Upper lobe of left lung (tissue), 6 donors: Measurements from ENCODE around the gene SRD5A1. TPM values are rescaled to one million over a fixed set of nuclear protein-coding genes. Genes with fewer than 3 reads are reported as not detected.
A peak's percentile ranks its signal among the peaks of the same experiment; 100 is the strongest.

Experiments used
- ATAC-seq, 2 donors: fragments of 200-7000 bp; cut with Tn5 transposase; one replicate each; pipeline ENCODE4 v1.9.1; 2022; ENCODE audit warnings: mild to moderate bottlenecking in 2 of 2, moderate library complexity in 2 of 2; ENCODE audit not compliant: low FRiP score in 2 of 2
- DNase-seq, 2 donors: peaks; one replicate each; pipeline ENCODE4 v3.0.0-alpha.2; 2019 to 2020
- H3K27ac ChIP-seq, 4 donors: fragments of 200-600 bp; sonication (generic); one replicate each; pipeline ENCODE4 v1.5.1; 2016 to 2019
- H3K27me3 ChIP-seq, 4 donors: fragments of 200-600 bp; sonication (generic); one replicate each; pipeline ENCODE4 v1.5.1; 2017 to 2019
- H3K36me3 ChIP-seq, 4 donors: fragments of 200-600 bp; sonication (generic); one replicate each; pipeline ENCODE4 v1.5.1; 2016 to 2019
- H3K4me1 ChIP-seq, 4 donors: fragments of 200-600 bp; sonication (generic); one replicate each; pipeline ENCODE4 v1.5.1; 2018 to 2019
- H3K4me3 ChIP-seq, 4 donors: fragments of 200-600 bp; sonication (generic); one replicate each; pipeline ENCODE4 v1.5.1; 2017 to 2019; ENCODE audit warnings: mild to moderate bottlenecking in 2 of 4, moderate library complexity in 1 of 4
- H3K9me3 ChIP-seq, 4 donors: fragments of 200-600 bp; sonication (generic); one replicate each; pipeline ENCODE4 v1.5.1; 2018 to 2019
- EP300 ChIP-seq, 4 donors: sonication (generic); formaldehyde crosslinking; IDR thresholded peaks; one replicate each; pipeline ENCODE4 v1.5.1; 2017; ENCODE audit warnings: antibody characterized with exemption in 4 of 4, control low read depth in 2 of 4
- POLR2A ChIP-seq, 4 donors: fragments of 450-650 bp; IDR thresholded peaks; one replicate each; pipeline ENCODE4 v1.5.1; 2016 to 2017; ENCODE audit warnings: antibody characterized with exemption in 4 of 4, mild to moderate bottlenecking in 2 of 4
- POLR2AphosphoS5 ChIP-seq, 2 donors: sonication (generic); formaldehyde crosslinking; IDR thresholded peaks; one replicate each; pipeline ENCODE4 v1.5.1; 2017; ENCODE audit warnings: antibody characterized with exemption in 2 of 2
- WGBS, 2 donors: methylation state at CpG; one replicate each; pipeline ENCODE4 v1.1.5; 2017 to 2018; 5-methylcytosine and 5-hydroxymethylcytosine counted together
- total RNA-seq, 6 donors: library from RNA; depleted of rRNA in 4 of 6; stranded (reverse); fragments of >200 nt in 4 of 6; gene quantifications; one replicate each; pipeline versions ENCODE4 v1.1.0 to v1.2.1, GENCODE V29; 2016 to 2021
- TF ChIP-seq, protein P1 (sequence below), 6 experiments: fragments of 450-650 bp in 4 of 6; fragments of 200-600 bp in 2 of 6; sonication (generic) in 2 of 6; IDR thresholded peaks; one replicate each; pipeline ENCODE4 v1.5.1; 2016 to 2019; ENCODE audit warnings: antibody characterized with exemption in 6 of 6
- donor health status: DM: no; HTN: no; CAD: no; lungs with moderate emphysema.
- donor health status: DM: no; HTN: yes; CAD: no; lungs with severe emphysema.

The SRD5A1 gene
- total RNA-seq, 6 donors from 2014 or later: 3.1 to 10.8 (median 8.8) TPM

DNA sequence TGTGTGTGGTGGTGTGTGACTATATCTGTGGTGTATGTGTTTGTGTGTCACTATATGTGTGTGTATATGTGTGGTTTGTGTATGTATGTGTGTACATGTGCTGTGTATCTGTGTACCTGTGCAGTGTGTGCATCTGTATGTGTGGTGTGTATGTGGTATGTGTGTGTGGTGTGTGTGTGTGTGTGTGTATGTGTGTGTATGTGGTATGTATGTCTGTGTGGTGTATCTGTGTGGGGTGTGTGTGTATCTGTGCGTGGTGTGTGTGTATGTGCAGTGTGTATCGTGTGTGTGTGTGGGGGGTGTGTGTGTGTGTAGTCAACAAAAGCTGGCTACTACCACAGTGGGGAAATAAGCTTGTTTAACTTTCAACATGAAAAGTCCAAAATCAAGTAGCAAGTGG lies 48.4 kb downstream of the SRD5A1 start:
- no peak overlapping the region for H3K4me3 ChIP-seq
- no peak for ATAC-seq
- 40 to 92% methylated on average over 2 of the region's 2 CpGs for whole genome bisulfite sequencing, 2 donors
- H3K36me3 ChIP-seq: no peaks in the 10 kb centered on the region
- DNase-seq: no peak
- H3K27me3 ChIP-seq: no peaks in the 10 kb centered on the region
- no peaks in the 10 kb centered on the region for H3K9me3 ChIP-seq
- TF ChIP-seq POLR2A (IDR thresholded peaks at IDR 0.05) (no peak), POLR2AphosphoS5 (IDR thresholded peaks at IDR 0.05) (no peak), EP300 (IDR thresholded peaks at IDR 0.05) (no peak)
- TF ChIP-seq, protein P1, sequence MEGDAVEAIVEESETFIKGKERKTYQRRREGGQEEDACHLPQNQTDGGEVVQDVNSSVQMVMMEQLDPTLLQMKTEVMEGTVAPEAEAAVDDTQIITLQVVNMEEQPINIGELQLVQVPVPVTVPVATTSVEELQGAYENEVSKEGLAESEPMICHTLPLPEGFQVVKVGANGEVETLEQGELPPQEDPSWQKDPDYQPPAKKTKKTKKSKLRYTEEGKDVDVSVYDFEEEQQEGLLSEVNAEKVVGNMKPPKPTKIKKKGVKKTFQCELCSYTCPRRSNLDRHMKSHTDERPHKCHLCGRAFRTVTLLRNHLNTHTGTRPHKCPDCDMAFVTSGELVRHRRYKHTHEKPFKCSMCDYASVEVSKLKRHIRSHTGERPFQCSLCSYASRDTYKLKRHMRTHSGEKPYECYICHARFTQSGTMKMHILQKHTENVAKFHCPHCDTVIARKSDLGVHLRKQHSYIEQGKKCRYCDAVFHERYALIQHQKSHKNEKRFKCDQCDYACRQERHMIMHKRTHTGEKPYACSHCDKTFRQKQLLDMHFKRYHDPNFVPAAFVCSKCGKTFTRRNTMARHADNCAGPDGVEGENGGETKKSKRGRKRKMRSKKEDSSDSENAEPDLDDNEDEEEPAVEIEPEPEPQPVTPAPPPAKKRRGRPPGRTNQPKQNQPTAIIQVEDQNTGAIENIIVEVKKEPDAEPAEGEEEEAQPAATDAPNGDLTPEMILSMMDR (IDR thresholded peaks at IDR 0.05): no peak
- peaks cover 0 to under 1% (median under 1%) of the 10 kb centered on the region in 4 donors for H3K4me1 ChIP-seq
- no peak overlapping the region for H3K27ac ChIP-seq

DNA sequence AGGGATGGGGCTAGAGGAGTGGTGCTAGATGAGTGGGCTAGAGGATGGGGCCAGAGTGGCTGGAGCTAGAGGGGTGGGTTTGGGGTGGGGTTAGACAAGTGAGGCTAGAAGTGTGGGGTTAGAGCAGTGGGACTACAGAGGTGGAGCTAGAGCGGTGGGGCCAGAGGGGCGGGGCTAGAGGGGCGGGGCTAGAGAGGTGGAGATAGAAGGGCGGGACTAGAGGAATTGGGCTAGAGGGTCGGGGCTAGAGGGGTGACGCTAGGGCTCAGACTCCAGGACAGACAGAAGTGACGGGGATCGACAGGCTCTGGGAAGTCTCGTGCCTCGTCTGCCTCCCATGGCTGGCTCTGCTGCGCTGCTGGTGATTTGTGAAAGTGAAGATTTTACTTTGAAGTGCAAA lies 49.0 kb downstream of the SRD5A1 start:
- ATAC-seq: no peak
- H3K27me3 ChIP-seq: no peaks in the 10 kb centered on the region
- no peaks in the 10 kb centered on the region for H3K36me3 ChIP-seq
- H3K27ac ChIP-seq: no peak overlapping the region
- no peaks in the 10 kb centered on the region for H3K9me3 ChIP-seq
- TF ChIP-seq POLR2AphosphoS5 (IDR thresholded peaks at IDR 0.05) (no peak), POLR2A (IDR thresholded peaks at IDR 0.05) (no peak), EP300 (IDR thresholded peaks at IDR 0.05) (no peak)
- TF ChIP-seq, protein P1 (IDR thresholded peaks at IDR 0.05): no peak
- 58 to 62% methylated on average over 11 of the region's 11 CpGs for WGBS, 2 donors
- no peak for DNase-seq
- peaks cover 0 to 6% (median 3%) of the 10 kb centered on the region in 4 donors for H3K4me1 ChIP-seq
- H3K4me3 ChIP-seq: no peak overlapping the region

DNA sequence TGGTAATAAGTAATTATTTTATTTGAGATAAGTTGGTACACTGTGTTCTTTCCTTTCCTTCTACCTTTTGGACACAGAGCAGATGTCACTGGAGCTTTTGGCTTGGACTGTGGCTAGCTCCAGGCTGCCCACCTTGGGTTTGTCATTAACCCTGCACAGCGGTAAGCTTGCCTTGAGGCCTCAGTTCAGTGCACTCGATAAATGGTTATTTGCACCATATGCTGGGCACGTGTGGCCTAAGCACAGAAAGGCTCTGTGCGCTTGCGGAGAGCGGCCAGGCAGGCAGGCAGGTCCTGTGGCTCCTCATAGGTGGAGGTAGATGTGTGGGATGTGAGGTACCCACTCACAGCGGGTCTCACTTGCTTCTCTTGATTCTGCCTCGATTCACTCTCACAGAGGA lies 50.0 kb downstream of the SRD5A1 start:
- Histone ChIP-seq H3K27me3 (no peaks in the 10 kb centered on the region), H3K4me3 (no peak overlapping the region), H3K27ac (no peak overlapping the region), H3K9me3 (no peaks in the 10 kb centered on the region), H3K36me3 (no peaks in the 10 kb centered on the region), H3K4me1 (peaks cover 0 to 6% (median 3%) of the 10 kb centered on the region in 4 donors)
- DNase-seq (peak in 1 of 2 donors; percentile 36), ATAC-seq (no peak)
- TF ChIP-seq POLR2A (IDR thresholded peaks at IDR 0.05) (no peak), POLR2AphosphoS5 (IDR thresholded peaks at IDR 0.05) (no peak), EP300 (IDR thresholded peaks at IDR 0.05) (no peak)
- TF ChIP-seq, protein P1 (IDR thresholded peaks at IDR 0.05): no peak
- 90 to 94% methylated on average over 8 of the region's 8 CpGs for WGBS, 2 donors

DNA sequence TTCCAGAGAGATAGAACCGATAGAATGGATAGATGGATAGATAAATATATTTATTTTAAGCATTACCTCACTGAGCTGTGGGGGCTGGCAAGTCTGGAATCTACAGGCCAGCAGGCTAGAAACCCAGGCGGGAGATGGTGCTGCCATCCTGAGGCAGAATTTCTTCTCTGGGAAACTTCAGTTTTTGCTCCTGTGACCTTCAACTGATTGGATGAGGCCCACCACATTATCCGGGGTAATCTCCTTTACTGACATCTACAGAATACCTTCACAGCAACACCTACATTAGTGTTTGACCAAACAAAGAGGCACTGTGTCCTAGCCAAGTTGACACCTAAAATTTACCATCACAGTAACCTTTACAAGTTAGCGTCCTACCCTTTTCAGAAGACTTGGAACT lies 50.8 kb downstream of the SRD5A1 start:
- Histone ChIP-seq H3K27me3 (no peaks in the 10 kb centered on the region), H3K9me3 (no peaks in the 10 kb centered on the region), H3K4me1 (peaks cover 0 to 6% (median 3%) of the 10 kb centered on the region in 4 donors), H3K36me3 (no peaks in the 10 kb centered on the region), H3K27ac (no peak overlapping the region), H3K4me3 (no peak overlapping the region)
- no peak for ATAC-seq
- TF ChIP-seq POLR2A (IDR thresholded peaks at IDR 0.05) (no peak), POLR2AphosphoS5 (IDR thresholded peaks at IDR 0.05) (no peak), EP300 (IDR thresholded peaks at IDR 0.05) (no peak)
- TF ChIP-seq, protein P1 (IDR thresholded peaks at IDR 0.05): no peak
- WGBS, 2 donors: 77 to 89% methylated on average over 4 of the region's 4 CpGs
- no peak for DNase-seq

DNA sequence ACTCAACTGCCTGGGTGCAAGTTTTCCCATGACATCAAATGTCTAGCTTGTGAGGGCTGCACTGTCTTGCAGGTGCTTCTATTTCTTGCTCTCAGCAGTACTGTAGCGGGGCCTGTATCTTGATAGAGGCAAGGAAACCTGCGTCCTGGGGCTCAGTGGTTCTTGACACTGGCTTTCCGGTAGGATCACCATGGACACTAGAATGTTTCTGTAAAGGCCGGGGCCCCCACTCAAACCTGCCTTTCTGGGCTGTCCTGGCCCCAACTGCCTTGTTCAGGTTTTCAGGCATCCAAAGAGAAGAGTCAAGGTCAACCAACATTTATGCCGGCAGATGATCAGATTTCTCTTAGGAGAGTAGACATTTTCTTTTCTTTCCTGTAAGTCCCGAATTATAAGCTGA lies 53.3 kb downstream of the SRD5A1 start:
- no peak for TF ChIP-seq EP300 (IDR thresholded peaks at IDR 0.05)
- TF ChIP-seq POLR2A (IDR thresholded peaks at IDR 0.05): no peak
- TF ChIP-seq POLR2AphosphoS5 (IDR thresholded peaks at IDR 0.05): no peak
- TF ChIP-seq, protein P1 (IDR thresholded peaks at IDR 0.05): no peak
- no peak overlapping the region for H3K27ac ChIP-seq
- no peaks in the 10 kb centered on the region for H3K9me3 ChIP-seq
- H3K36me3 ChIP-seq: no peaks in the 10 kb centered on the region
- no peaks in the 10 kb centered on the region for H3K27me3 ChIP-seq
- ATAC-seq (no peak), DNase-seq (no peak)
- 42 to 61% methylated on average over 5 to 6 of the region's 6 CpGs for WGBS, 2 donors
- peak overlapping the region in 1 of 4 donors; percentile 39 for H3K4me3 ChIP-seq
- H3K4me1 ChIP-seq: peaks cover 0 to 6% (median 3%) of the 10 kb centered on the region in 4 donors
